Measurements from ENCODE around the gene CHMP2A. TPM values are rescaled to one million over a fixed set of nuclear protein-coding genes. Genes with fewer than 3 reads are reported as not detected.

Gene CHMP2A
- total and polyA plus RNA-seq, 2 of the 8 experiments (the other 6 are each of a cell fraction or from before 2014, with no cell fraction given): 70.0 to 132 TPM

DNA sequence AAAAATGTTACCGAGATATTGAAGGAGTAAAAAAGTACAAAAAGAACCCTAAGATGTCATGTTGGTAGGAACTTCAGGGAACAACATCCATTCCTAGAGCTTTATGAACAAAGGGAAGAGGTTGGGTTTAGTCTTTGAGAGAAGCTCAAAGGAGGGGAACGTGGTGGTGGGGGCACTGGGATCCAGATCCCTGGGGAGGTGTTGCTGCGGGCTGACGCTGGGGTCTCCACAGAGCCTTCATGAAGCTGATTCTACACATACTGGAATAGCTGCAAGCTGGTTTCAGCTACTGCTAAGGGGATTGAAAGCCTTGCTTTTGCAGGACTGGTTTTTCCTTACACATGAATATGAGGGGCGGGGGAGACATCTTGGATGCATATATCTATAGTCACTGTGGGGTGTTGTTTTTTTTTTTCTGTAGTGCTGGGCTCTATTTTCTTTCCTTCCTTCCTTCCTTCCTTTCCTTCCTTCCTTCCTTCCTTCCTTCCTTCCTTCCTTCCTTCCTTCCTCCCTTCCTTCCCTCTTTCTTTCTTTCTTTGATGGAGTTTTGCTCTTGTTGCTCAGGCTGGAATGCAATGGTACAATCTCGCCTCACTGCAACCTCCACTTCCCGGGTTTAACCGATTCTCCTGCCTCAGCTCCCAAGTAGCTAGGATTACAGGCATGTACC lies 24.7 kb upstream of the CHMP2A start (continued):
- TF ChIP-seq CBX8 (IDR thresholded peaks at IDR 0.05; ENCODE audit: borderline replicate concordance, low read depth, low read length) (no peak), NANOG (IDR thresholded peaks at IDR 0.05; ENCODE audit: insufficient read depth, low read depth, low read length, poor library complexity, severe bottlenecking) (no peak), NRF1 (IDR thresholded peaks at IDR 0.05; ENCODE audit: low read depth, low read length) (no peak), CREB1 (IDR thresholded peaks at IDR 0.05) (no peak)

Data from H1 (cell line).